ENCODE measurements around the gene PRMT7. TPM values are rescaled to one million over a fixed set of nuclear protein-coding genes. Genes with fewer than 3 reads are reported as not detected.
A peak's percentile ranks its signal among the peaks of the same experiment; 100 is the strongest.

PRMT7 gene
- total and polyA plus RNA-seq, 2 of the 8 experiments (the other 6 are each of a cell fraction or from before 2014, with no cell fraction given), result 48.2 to 49.3 TPM

- H3K9ac ChIP-seq (replicated peaks in 1 of 4; ENCODE audit: extremely low read depth in 1 of 4, low read depth in 3 of 4, low read length in 3 of 4), result no peak overlapping the region
- peak overlapping the region; percentile 56; the same call in 1 of the 2 replicates for H2AK5ac ChIP-seq (ENCODE audit: low read depth, low read length)
- WGBS, 2 experiments (ENCODE audit: extremely low coverage in 1 of 2, insufficient coverage in 1 of 2, insufficient read length in 1 of 2, insufficient replicate concordance in 2 of 2, low coverage in 1 of 2, low lambda C conversion rate in 2 of 2, missing lambda C conversion rate in 1 of 2), result 71% methylated on average over 8 of the region's 8 CpGs; no CpG with 5 or more reads in 1 of the 2 experiments
- no peak for TF ChIP-seq FOSL1 (IDR thresholded peaks at IDR 0.05; ENCODE audit: insufficient read depth, low read depth, low read length)
- TF ChIP-seq TCF12 (IDR thresholded peaks at IDR 0.05; ENCODE audit: low read depth, low read length), result no peak
- no peak for TF ChIP-seq POU5F1 (IDR thresholded peaks at IDR 0.05; ENCODE audit: low read depth, low read length)
- no peak for TF ChIP-seq SP1 (IDR thresholded peaks at IDR 0.05; ENCODE audit: low read depth, low read length)
- TF ChIP-seq CHD1 (IDR thresholded peaks at IDR 0.05; ENCODE audit: low read depth, low read length), result no peak
- no peak for TF ChIP-seq GABPA (IDR thresholded peaks at IDR 0.05; ENCODE audit: borderline replicate concordance, insufficient read depth, low read length)
- no peak for TF ChIP-seq CREB1 (IDR thresholded peaks at IDR 0.05)
- TF ChIP-seq HDAC2 (IDR thresholded peaks at IDR 0.05; ENCODE audit: borderline replicate concordance in 1 of 2, low read depth in 2 of 2, low read length in 2 of 2), result no peak
- TF ChIP-seq SAP30 (IDR thresholded peaks at IDR 0.05; ENCODE audit: insufficient read depth, insufficient replicate concordance, low read length), result no peak
- no peak for TF ChIP-seq SP2 (IDR thresholded peaks at IDR 0.05; ENCODE audit: low read length)
- no peak for TF ChIP-seq BCL11A (IDR thresholded peaks at IDR 0.05; ENCODE audit: low read depth in 2 of 2, low read length in 2 of 2)
- TF ChIP-seq BACH1 (IDR thresholded peaks at IDR 0.05; ENCODE audit: low read length), result no peak
- no peak for TF ChIP-seq RNF2 (IDR thresholded peaks at IDR 0.05; ENCODE audit: borderline replicate concordance, low read depth, low read length, missing control alignments, poor library complexity, severe bottlenecking)
- TF ChIP-seq JUN (IDR thresholded peaks at IDR 0.05; ENCODE audit: low read depth, low read length), result no peak
- no peak for TF ChIP-seq ASH2L (IDR thresholded peaks at IDR 0.05; ENCODE audit: low read length)
Observed at GRCh38 chr16:68366062-68366461, 55.2 kb downstream of the PRMT7 start.

More at GRCh38 chr16:68366062-68366461, 55.2 kb downstream of the PRMT7 start:
- Histone ChIP-seq H3K36me3 (ENCODE audit: control insufficient read depth in 2 of 4, insufficient read depth in 4 of 4, low read length in 3 of 4) (no peaks in the 10 kb centered on the region), H3K79me2 (ENCODE audit: control insufficient read depth in 1 of 2, insufficient read depth in 2 of 2, low read length in 2 of 2) (no peaks in the 10 kb centered on the region), H3K4me1 (replicated peaks in 1 of 4; ENCODE audit: control insufficient read depth in 3 of 4, insufficient read depth in 4 of 4, low read length in 3 of 4) (peaks cover 0 to 4% (median 3%) of the 10 kb centered on the region in 4 experiments; a peak in 3 of 7 replicates), H2BK20ac (ENCODE audit: low read length) (no peak overlapping the region), H3K23me2 (ENCODE audit: low read depth, low read length) (no peaks in the 10 kb centered on the region), H3K9me3 (ENCODE audit: insufficient read depth in 2 of 2, low read depth in 1 of 2, low read length in 1 of 2) (no peaks in the 10 kb centered on the region), H2BK15ac (ENCODE audit: low read length) (0 out of 2 replicates have a peak overlapping the region, but pooled peaks have one; percentile 40), H4K20me1 (replicated peaks in 1 of 2; ENCODE audit: control insufficient read depth in 1 of 2, insufficient read depth in 2 of 2, low read length in 2 of 2) (no peaks in the 10 kb centered on the region), H2AFZ (ENCODE audit: low read length) (no peak overlapping the region), H3K18ac (ENCODE audit: extremely low read depth, low read length) (no peak overlapping the region), H3K4me2 (ENCODE audit: insufficient read depth in 1 of 2, low read depth in 2 of 2, low read length in 2 of 2) (no peak overlapping the region), H3K27ac (ENCODE audit: low read depth, low read length) (no peak overlapping the region), H2BK12ac (ENCODE audit: low read depth, low read length) (no peak overlapping the region), H2BK5ac (ENCODE audit: low read depth, low read length) (no peak overlapping the region), H3K27me3 (replicated peaks in 1 of 4; ENCODE audit: control insufficient read depth in 3 of 4, extremely low read depth in 1 of 4, insufficient read depth in 3 of 4, low read length in 3 of 4) (no peaks in the 10 kb centered on the region), H4K8ac (ENCODE audit: extremely low read depth, insufficient read depth, low read length) (no peak overlapping the region; the same call in 1 of the 2 replicates), H3K4ac (replicated peaks; ENCODE audit: insufficient read length, low read depth, low read length) (no peak overlapping the region), H3K79me1 (ENCODE audit: low read depth, low read length) (no peaks in the 10 kb centered on the region), H3K4me3 (ENCODE audit: extremely low read depth in 1 of 4, insufficient read depth in 2 of 4, low read depth in 3 of 4, low read length in 4 of 4) (no peak overlapping the region), H3K14ac (ENCODE audit: insufficient read length) (no peak overlapping the region), H3K23ac (ENCODE audit: insufficient read length) (no peak overlapping the region), H4K91ac (replicated peaks; ENCODE audit: insufficient read length, low read length) (no peak overlapping the region), H3K56ac (replicated peaks; ENCODE audit: insufficient read length, low read depth, low read length) (no peak overlapping the region), H4K5ac (ENCODE audit: insufficient read length, low read depth, low read length) (no peak overlapping the region), H2BK120ac (replicated peaks; ENCODE audit: low read depth, low read length) (no peak overlapping the region)
- DNase-seq (ENCODE audit: low read depth in 1 of 2, low spot score in 2 of 2) (no peak), FAIRE-seq (no peak)
- CTCF ChIA-PET (ENCODE audit: partially characterized antibody), result interaction anchor here (0.6 to 14.3 kb wide), 24 partner anchors 10 to 246 kb away, joined by 3 to 221 read pairs (median 5); partner anchors contain the start of gene SMPD3
- POLR2A ChIA-PET (ENCODE audit: partially characterized antibody), result interaction anchor here (0.6 to 1.0 kb wide), 2 partner anchors 18 to 276 kb away, joined by 3 to 4 read pairs; no protein-coding TSS in a partner anchor
